ENCODE measurements around the gene CDH4.
"Not testable (repeated sequence)": the region's sequence is repeated elsewhere in the genome, so short reads cannot be mapped to it uniquely, and the experiment has no call there.

Gene CDH4

GRCh38 chr20:61972636-61973508 lies 720.8 kb downstream of the CDH4 start:
- no peak overlapping the region for H3K4me3 ChIP-seq (ENCODE audit: low read depth, low read length)
- DNase-seq (ENCODE audit: low read depth): no peak

GRCh38 chr20:61973515-61974356 lies 721.7 kb downstream of the CDH4 start:
- DNase-seq (ENCODE audit: low read depth): no peak
- no peak overlapping the region for H3K4me3 ChIP-seq (ENCODE audit: low read depth, low read length)

DNA sequence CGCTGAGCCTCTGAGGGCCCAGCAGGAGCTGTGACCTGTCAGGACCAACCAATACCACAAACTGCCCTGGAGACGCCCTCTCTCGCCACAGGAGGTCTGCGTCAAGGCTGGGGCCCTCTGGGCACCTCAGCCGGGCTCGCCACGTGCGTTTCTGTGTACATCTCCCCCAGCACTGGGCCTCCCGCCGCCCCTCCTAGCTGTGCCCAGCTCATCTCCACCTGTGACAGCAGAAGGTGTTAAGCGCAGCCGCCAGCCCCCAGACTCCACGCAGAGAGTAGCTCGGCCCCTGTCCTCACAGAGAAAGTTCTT lies 722.2 kb downstream of the CDH4 start:
- no peak for DNase-seq (ENCODE audit: low read depth)
- no peak overlapping the region for H3K4me3 ChIP-seq (ENCODE audit: low read depth, low read length)

- no peak for DNase-seq (ENCODE audit: low read depth)
- H3K4me3 ChIP-seq (ENCODE audit: low read depth, low read length): no peak overlapping the region
Observed at GRCh38 chr20:61975407-61976129, 723.5 kb downstream of the CDH4 start.

- H3K4me3 ChIP-seq (ENCODE audit: low read depth, low read length): no peak overlapping the region
- DNase-seq (ENCODE audit: low read depth): no peak
Observed at GRCh38 chr20:61976263-61976643, 724.2 kb downstream of the CDH4 start.

DNA sequence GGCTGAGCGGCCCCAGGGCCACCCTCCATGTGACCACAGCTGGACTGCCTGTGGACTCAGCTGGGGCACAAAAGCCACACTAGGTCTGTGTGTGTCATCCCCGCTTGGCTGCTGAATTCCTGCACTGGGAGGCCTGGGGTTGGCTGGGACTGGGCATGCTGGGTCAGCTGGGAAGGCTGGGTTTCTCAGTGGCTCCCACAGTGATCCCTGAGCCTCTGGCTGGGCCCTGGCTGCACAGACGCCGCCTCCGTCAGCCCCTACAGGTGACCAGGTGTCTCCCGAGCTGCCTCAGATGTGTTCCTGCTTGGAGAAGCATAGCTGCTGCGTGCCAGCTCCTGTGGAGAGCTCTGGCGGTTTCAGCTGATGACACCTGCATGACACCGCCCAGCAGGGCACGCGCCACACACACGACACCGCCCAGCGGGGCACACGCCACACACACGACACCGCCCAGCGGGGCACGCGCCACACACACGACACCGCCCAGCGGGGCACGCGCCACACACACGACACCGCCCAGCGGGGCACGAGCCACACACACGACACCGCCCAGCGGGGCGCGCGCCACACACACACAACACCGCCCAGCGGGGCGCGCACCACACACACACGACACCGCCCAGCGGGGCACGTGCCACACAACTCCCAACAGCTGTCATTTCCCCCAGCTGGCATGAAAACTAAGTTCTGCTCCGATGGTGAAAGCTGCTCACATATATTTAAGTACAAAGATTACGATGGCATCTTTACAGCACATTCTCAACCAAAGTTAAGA lies 724.8 kb downstream of the CDH4 start:
- no peak for DNase-seq (ENCODE audit: low read depth)
- H3K4me3 ChIP-seq (ENCODE audit: low read depth, low read length): no peak overlapping the region

DNA sequence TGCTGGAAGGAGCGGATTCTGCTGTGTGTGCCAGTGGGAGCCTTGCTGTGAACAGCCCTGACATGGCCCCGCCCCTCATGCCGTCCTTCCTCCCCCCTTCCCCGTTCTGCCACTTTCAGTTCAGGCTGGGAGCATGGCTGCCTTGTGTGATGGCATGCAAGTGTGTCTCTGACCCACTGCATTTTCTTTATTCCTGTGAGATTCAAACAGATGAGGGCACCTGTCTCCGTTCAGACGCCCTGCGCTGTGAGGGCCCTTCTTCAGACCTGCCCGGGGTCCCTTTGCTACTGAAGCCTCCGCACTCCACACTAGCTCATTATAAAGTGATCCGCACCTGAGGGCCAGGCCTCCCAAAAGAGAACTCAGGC lies 725.3 kb downstream of the CDH4 start:
- no peak for DNase-seq (ENCODE audit: low read depth)
- H3K4me3 ChIP-seq (ENCODE audit: low read depth, low read length): no peak overlapping the region

DNA sequence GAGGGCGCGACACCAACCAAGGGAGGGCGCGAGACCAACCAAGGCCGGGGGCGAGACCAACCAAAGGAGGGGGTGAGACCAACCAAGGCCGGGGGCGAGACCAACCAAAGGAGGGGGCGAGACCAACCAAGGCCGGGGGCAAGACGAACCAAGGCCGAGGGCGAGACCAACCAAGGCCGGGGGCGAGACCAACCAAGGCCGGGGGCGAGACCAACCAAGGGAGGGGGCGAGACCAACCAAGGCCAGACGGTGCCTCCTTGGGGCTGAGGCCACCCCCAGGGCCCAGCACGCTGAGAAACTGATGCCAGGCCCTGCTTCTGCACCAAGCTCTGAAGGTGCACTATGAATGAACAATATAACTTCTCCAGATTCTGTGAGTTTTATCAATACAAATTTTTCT lies 726.4 kb downstream of the CDH4 start:
- no peak overlapping the region for H3K4me3 ChIP-seq (ENCODE audit: low read depth, low read length)
- no peak for DNase-seq (ENCODE audit: low read depth)

DNA sequence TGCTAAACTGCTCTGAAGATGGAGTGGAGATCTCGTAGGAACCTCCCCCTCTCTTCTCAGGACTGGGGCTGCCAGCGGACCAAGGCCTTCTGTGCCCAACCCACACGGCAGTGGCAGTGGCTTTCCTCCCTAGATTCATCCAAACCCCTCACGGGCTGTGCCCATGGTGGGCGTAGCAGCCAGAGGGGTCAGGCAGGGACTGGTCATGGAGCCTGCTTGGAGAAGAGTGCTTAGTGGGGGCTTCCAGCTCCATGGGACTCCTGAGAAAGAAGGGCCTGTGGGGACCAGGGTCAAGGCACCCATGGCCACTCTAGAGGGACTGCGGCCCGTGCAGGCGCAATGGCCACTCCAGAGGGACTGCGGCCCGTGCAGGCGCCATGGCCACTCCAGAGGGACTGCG lies 727.0 kb downstream of the CDH4 start:
- DNase-seq (ENCODE audit: low read depth): no peak

DNA sequence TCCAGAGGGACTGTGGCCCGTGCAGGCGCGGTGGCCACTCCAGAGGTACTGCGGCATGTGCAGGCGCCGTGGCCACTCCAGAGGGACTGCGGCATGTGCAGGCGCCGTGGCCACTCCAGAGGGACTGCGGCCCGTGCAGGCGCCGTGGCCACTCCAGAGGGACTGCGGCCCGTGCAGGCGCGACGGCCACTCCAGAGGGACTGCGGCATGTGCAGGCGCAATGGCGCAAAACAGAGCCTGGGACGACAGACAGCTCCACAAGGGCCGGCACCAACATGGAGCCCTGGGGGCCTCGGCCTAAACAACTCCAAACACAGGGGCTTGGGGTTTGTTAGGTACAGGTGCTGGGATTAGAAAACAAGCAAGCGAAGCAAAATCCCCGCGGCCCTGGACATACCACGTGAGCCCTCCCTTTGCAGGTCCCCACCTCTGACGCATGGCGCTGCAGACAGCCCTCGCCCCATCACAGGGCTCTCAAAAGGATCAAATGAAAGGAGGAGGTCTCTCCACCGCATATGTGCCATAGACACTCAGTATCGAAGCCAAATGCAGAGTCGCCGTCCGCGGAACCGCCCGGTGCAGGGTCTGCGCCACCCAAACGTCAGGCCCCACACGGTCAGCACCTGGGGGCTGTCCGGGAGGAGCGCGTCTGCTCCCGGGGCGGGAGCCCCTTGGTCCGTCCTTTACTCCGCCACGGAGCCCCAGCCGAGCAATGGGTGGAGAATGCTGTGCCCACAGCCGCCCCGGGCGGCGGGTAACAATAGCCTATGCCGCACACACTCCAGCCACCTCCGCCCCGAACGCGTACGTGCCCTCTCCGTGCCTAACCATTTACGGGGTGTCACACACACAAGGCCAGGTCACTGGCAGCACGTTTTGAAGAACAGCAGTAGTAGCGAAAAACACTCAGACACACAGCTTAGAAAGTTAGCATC lies 727.9 kb downstream of the CDH4 start:
- H3K4me3 ChIP-seq (ENCODE audit: low read depth, low read length): no peak overlapping the region
- DNase-seq (ENCODE audit: low read depth): no peak

More for the DNA sequence above, 727.0 kb downstream of the CDH4 start:
- no peak overlapping the region for H3K4me3 ChIP-seq (ENCODE audit: low read depth, low read length)

- H3K4me3 ChIP-seq (ENCODE audit: low read depth, low read length): no peak overlapping the region
- DNase-seq (ENCODE audit: low read depth): no peak
Observed at GRCh38 chr20:61980647-61981583, 728.9 kb downstream of the CDH4 start.

DNA sequence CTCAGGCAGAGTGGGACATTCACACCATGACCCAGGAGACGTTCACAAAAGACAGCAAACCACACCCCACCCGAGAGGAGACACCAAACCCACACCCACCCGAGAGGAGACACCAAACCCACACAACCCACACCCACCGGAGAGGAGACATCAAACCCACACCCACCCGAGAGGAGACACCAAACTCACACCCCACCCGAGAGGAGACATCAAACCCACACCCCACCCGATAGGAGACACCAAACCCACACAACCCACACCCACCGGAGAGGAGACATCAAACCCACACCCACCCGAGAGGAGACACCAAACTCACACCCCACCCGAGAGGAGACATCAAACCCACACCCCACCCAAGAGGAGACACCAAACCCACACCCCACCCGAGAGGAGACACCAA lies 729.6 kb downstream of the CDH4 start:
- H3K4me3 ChIP-seq (ENCODE audit: low read depth, low read length); DNase-seq (ENCODE audit: low read depth): not testable (repeated sequence)

GRCh38 chr20:61982191-61982950 lies 730.3 kb downstream of the CDH4 start:
- H3K4me3 ChIP-seq (ENCODE audit: low read depth, low read length): no peak overlapping the region
- no peak for DNase-seq (ENCODE audit: low read depth)

- H3K4me3 ChIP-seq (ENCODE audit: low read depth, low read length): no peak overlapping the region
- no peak for DNase-seq (ENCODE audit: low read depth)
Observed at GRCh38 chr20:61982951-61983315, 730.9 kb downstream of the CDH4 start.

DNA sequence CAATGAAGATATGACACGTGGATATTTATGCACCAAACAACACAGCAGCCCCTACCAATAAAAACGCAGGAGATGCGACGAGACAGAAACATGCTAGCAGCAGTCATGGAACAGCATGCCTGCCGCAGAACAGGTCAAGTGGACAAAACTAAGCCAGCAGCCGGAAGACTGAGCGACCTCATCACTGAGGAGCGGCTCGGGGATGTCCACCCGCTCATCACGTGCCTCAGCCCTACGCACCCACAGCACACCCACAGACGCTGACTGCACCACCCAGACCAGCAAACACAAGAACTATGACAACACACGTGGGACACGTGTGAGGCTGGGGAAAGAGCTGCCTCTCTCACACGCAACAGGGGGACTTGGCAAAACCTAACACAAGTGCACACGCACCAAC lies 731.9 kb downstream of the CDH4 start:
- no peak overlapping the region for H3K4me3 ChIP-seq (ENCODE audit: low read depth, low read length)
- no peak for DNase-seq (ENCODE audit: low read depth)

GRCh38 chr20:61984431-61984830 lies 732.4 kb downstream of the CDH4 start:
- not testable (repeated sequence) for DNase-seq (ENCODE audit: low read depth); H3K4me3 ChIP-seq (ENCODE audit: low read depth, low read length)

DNA sequence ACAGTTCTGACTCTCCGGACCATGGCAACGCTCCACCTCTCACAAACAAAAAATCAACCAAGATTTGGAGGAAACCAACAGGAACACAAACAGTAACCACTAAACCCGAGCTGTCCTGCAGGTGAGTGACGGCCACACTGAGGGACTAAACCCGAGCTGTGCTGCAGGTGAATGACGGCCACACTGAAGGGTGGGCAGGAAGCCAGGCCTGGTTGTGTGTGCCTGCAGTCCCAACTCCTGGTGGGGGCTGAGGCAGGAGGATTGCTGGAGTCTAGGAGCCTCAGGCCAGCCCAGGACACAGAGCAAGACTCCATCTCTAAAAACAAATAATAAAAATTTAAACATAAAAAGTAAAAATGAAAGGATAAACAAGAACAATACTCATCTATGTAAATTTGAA lies 733.0 kb downstream of the CDH4 start:
- DNase-seq (ENCODE audit: low read depth): no peak
- no peak overlapping the region for H3K4me3 ChIP-seq (ENCODE audit: low read depth, low read length)
